Adipocyte (in vitro differentiated cells): ENCODE data around the gene RRBP1.
A peak's percentile ranks its signal among the peaks of the same experiment; 100 is the strongest.

Experiments
- DNase-seq: peaks from one replicate; pipeline ENCODE4 v3.0.0-alpha.2; 2015; ENCODE audit warnings: low read depth
- H3K27me3 ChIP-seq: replicated peaks from 2 replicates; pipeline ENCODE4 v1.7.0; 2013; ENCODE audit warnings: mild to moderate bottlenecking, low read length, moderate library complexity; ENCODE audit not compliant: control insufficient read depth, insufficient read depth
- H3K36me3 ChIP-seq: 2 replicates; pipeline ENCODE4 v1.7.0; 2013; ENCODE audit warnings: low read length, mild to moderate bottlenecking, moderate library complexity; ENCODE audit not compliant: control insufficient read depth, insufficient read depth, severe bottlenecking
- H3K4me1 ChIP-seq: 2 replicates; pipeline ENCODE4 v1.7.0; 2013; ENCODE audit warnings: mild to moderate bottlenecking, low read length, moderate library complexity; ENCODE audit not compliant: control insufficient read depth, insufficient read depth
- H3K4me3 ChIP-seq: 2 replicates; pipeline ENCODE4 v1.7.0; 2013; ENCODE audit warnings: mild to moderate bottlenecking, low read length, moderate library complexity
- H3K9ac ChIP-seq: 2 replicates; pipeline ENCODE4 v1.7.0; 2013; ENCODE audit warnings: mild to moderate bottlenecking, low read length, moderate library complexity
- H3K9me3 ChIP-seq: 2 replicates; pipeline ENCODE4 v1.7.0; 2013; ENCODE audit warnings: mild to moderate bottlenecking, low read length, moderate library complexity; ENCODE audit not compliant: control insufficient read depth

RRBP1 gene

GRCh38 chr20:17652411-17652810, 29.6 kb downstream of the RRBP1 start:
- Histone ChIP-seq H3K9ac (no peak overlapping the region), H3K36me3 (peaks cover 39% of the 10 kb centered on the region), H3K9me3 (no peaks in the 10 kb centered on the region), H3K4me3 (no peak overlapping the region), H3K4me1 (peaks cover 64% of the 10 kb centered on the region), H3K27me3 (no peaks in the 10 kb centered on the region)
- no peak for DNase-seq

- no peak for DNase-seq
These were observed 30.2 kb downstream of the RRBP1 start for GRCh38 chr20:17651760-17652388.

GRCh38 chr20:17651129-17651759, 30.8 kb downstream of the RRBP1 start:
- no peaks in the 10 kb centered on the region for H3K9me3 ChIP-seq
- DNase-seq: peak; percentile 64
- H3K4me3 ChIP-seq: peak overlapping the region; percentile 53
- peaks cover 75% of the 10 kb centered on the region for H3K4me1 ChIP-seq
- peak overlapping the region; percentile 20 for H3K9ac ChIP-seq
- no peaks in the 10 kb centered on the region for H3K27me3 ChIP-seq
- H3K36me3 ChIP-seq: peaks cover 28% of the 10 kb centered on the region

More at GRCh38 chr20:17651760-17652388, 30.2 kb downstream of the RRBP1 start:
- H3K4me1 ChIP-seq: peaks cover 69% of the 10 kb centered on the region
- peaks cover 35% of the 10 kb centered on the region for H3K36me3 ChIP-seq
- H3K9ac ChIP-seq: no peak overlapping the region
- no peak overlapping the region for H3K4me3 ChIP-seq
- H3K27me3 ChIP-seq: no peaks in the 10 kb centered on the region
- no peaks in the 10 kb centered on the region for H3K9me3 ChIP-seq

GRCh38 chr20:17650301-17651128, 31.5 kb downstream of the RRBP1 start:
- H3K9me3 ChIP-seq: no peaks in the 10 kb centered on the region
- DNase-seq: peak; percentile 28

GRCh38 chr20:17648791-17649730, 33.0 kb downstream of the RRBP1 start:
- H3K36me3 ChIP-seq: peaks cover 13% of the 10 kb centered on the region
- no peaks in the 10 kb centered on the region for H3K27me3 ChIP-seq
- peak; percentile 22 for DNase-seq
- H3K4me3 ChIP-seq: no peak overlapping the region
- peaks cover 74% of the 10 kb centered on the region for H3K4me1 ChIP-seq
- H3K9ac ChIP-seq: peak overlapping the region; percentile 43
- H3K9me3 ChIP-seq: no peaks in the 10 kb centered on the region

More at GRCh38 chr20:17650301-17651128, 31.5 kb downstream of the RRBP1 start:
- peaks cover 21% of the 10 kb centered on the region for H3K36me3 ChIP-seq
- peak overlapping the region; percentile 20 for H3K9ac ChIP-seq
- peak overlapping the region; percentile 53 for H3K4me3 ChIP-seq
- H3K27me3 ChIP-seq: no peaks in the 10 kb centered on the region
- peaks cover 76% of the 10 kb centered on the region for H3K4me1 ChIP-seq

GRCh38 chr20:17648315-17648646, 33.8 kb downstream of the RRBP1 start:
- Histone ChIP-seq H3K36me3 (peaks cover 9% of the 10 kb centered on the region), H3K9me3 (no peaks in the 10 kb centered on the region), H3K9ac (peak overlapping the region; percentile 43), H3K27me3 (no peaks in the 10 kb centered on the region), H3K4me1 (peaks cover 80% of the 10 kb centered on the region), H3K4me3 (no peak overlapping the region)
- no peak for DNase-seq

GRCh38 chr20:17647391-17648314, 34.4 kb downstream of the RRBP1 start:
- peaks cover 6% of the 10 kb centered on the region for H3K36me3 ChIP-seq

GRCh38 chr20:17646961-17647301, 35.1 kb downstream of the RRBP1 start:
- H3K36me3 ChIP-seq: peaks cover 10% of the 10 kb centered on the region
- H3K4me3 ChIP-seq: no peak overlapping the region
- H3K27me3 ChIP-seq: no peaks in the 10 kb centered on the region
- no peak for DNase-seq
- peak overlapping the region; percentile 43 for H3K9ac ChIP-seq
- H3K4me1 ChIP-seq: peaks cover 81% of the 10 kb centered on the region
- no peaks in the 10 kb centered on the region for H3K9me3 ChIP-seq

More at GRCh38 chr20:17647391-17648314, 34.4 kb downstream of the RRBP1 start:
- DNase-seq: no peak
- Histone ChIP-seq H3K9ac (peak overlapping the region; percentile 43), H3K27me3 (no peaks in the 10 kb centered on the region), H3K9me3 (no peaks in the 10 kb centered on the region), H3K4me1 (peaks cover 81% of the 10 kb centered on the region), H3K4me3 (no peak overlapping the region)

- peaks cover 76% of the 10 kb centered on the region for H3K4me1 ChIP-seq
- H3K4me3 ChIP-seq: no peak overlapping the region
- DNase-seq: no peak
- H3K36me3 ChIP-seq: peaks cover 15% of the 10 kb centered on the region
- H3K27me3 ChIP-seq: no peaks in the 10 kb centered on the region
- H3K9ac ChIP-seq: peak overlapping the region; percentile 43
- no peaks in the 10 kb centered on the region for H3K9me3 ChIP-seq
These were observed 35.7 kb downstream of the RRBP1 start for GRCh38 chr20:17646209-17646960.
